ENCODE data around the gene CNP.

The CNP gene

DNA sequence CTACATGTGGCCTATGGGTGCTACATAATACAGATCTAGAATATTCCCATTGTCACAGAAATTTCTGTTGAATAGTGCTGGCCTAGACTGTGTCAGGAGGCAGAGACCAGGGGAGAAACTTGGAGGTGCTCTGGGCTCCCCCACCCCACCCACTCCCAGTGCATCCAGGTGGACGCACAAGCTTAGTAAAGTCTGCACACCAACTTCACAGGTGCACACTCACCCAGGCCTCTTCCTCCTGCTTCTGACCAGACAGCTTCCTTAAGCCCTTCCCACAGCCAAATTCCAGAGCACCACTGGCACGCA is 7.6 kb upstream of the CNP start:
- no peak for DNase-seq (ENCODE audit: low read depth)
- TF ChIP-seq, protein P1, sequence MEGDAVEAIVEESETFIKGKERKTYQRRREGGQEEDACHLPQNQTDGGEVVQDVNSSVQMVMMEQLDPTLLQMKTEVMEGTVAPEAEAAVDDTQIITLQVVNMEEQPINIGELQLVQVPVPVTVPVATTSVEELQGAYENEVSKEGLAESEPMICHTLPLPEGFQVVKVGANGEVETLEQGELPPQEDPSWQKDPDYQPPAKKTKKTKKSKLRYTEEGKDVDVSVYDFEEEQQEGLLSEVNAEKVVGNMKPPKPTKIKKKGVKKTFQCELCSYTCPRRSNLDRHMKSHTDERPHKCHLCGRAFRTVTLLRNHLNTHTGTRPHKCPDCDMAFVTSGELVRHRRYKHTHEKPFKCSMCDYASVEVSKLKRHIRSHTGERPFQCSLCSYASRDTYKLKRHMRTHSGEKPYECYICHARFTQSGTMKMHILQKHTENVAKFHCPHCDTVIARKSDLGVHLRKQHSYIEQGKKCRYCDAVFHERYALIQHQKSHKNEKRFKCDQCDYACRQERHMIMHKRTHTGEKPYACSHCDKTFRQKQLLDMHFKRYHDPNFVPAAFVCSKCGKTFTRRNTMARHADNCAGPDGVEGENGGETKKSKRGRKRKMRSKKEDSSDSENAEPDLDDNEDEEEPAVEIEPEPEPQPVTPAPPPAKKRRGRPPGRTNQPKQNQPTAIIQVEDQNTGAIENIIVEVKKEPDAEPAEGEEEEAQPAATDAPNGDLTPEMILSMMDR (IDR thresholded peaks at IDR 0.05; ENCODE audit: low read depth, low read length, missing control alignments), result no peak
- no peak overlapping the region for H3K4me3 ChIP-seq (ENCODE audit: low read depth, low read length)

GRCh38 chr17:41959336-41960095 is 7.1 kb upstream of the CNP start:
- TF ChIP-seq, protein P1 (IDR thresholded peaks at IDR 0.05; ENCODE audit: low read depth, low read length, missing control alignments), result peak; percentile 48

DNA sequence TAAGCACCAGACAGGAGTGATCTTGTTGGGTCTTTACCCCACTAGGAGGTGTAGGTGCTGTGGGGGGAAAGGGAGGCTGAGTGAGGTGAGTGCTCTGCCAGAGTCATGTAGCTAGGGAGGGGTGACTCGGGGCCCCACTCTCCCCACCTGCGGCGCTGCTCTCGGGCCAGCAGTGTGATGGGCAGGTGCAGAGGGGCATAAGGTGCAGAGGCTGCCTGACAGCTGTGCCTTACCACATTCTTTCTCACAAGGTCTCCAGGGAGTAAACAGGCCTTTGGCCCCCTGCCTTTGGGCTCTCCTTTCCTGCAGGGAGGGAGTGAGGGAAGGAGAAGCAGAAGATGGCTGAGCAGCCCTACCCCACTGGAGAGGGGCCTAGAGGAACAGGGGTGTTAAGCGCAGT is 4.5 kb upstream of the CNP start:
- TF ChIP-seq, protein P1 (IDR thresholded peaks at IDR 0.05; ENCODE audit: low read depth, low read length, missing control alignments), result no peak
- H3K4me3 ChIP-seq (ENCODE audit: low read depth, low read length), result no peak overlapping the region
- no peak for DNase-seq (ENCODE audit: low read depth)

More at GRCh38 chr17:41959336-41960095, 7.1 kb upstream of the CNP start:
- DNase-seq (ENCODE audit: low read depth), result no peak
- no peak overlapping the region for H3K4me3 ChIP-seq (ENCODE audit: low read depth, low read length)

DNA sequence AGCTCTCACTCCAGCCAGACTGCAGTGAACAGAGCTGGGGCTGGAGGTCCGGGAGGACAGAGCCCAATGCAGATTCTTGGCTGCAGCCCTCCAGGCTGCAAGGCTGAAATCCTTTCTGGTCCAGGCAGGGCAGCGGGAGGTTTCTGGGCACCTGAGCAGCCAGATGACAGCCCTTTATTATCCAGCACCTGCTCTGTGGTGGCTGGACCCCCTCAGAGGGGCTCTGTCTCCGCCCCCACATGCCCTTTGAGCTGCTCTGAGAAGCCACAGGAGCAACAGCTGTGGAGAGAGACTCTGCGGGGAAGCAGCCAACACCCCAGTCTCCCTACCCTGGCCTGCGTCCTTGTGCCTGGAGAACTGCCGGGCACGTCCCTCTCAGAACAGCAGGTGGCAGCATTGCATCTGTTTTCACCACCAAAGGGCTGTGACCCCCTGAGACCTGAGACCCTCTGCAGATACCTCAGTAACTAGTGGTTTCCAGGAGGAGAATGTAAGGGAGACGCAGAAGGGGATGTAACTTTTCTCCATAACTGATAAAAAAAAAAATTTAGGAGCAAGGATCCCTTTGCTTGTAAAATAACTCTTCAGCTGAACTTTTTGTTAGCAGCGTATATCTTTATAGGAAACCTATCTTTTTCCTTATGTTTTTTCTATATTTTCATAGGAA is 3.7 kb upstream of the CNP start:
- TF ChIP-seq, protein P1 (IDR thresholded peaks at IDR 0.05; ENCODE audit: low read depth, low read length, missing control alignments), result peak; percentile 90
- no peak for DNase-seq (ENCODE audit: low read depth)
- no peak overlapping the region for H3K4me3 ChIP-seq (ENCODE audit: low read depth, low read length)

DNA sequence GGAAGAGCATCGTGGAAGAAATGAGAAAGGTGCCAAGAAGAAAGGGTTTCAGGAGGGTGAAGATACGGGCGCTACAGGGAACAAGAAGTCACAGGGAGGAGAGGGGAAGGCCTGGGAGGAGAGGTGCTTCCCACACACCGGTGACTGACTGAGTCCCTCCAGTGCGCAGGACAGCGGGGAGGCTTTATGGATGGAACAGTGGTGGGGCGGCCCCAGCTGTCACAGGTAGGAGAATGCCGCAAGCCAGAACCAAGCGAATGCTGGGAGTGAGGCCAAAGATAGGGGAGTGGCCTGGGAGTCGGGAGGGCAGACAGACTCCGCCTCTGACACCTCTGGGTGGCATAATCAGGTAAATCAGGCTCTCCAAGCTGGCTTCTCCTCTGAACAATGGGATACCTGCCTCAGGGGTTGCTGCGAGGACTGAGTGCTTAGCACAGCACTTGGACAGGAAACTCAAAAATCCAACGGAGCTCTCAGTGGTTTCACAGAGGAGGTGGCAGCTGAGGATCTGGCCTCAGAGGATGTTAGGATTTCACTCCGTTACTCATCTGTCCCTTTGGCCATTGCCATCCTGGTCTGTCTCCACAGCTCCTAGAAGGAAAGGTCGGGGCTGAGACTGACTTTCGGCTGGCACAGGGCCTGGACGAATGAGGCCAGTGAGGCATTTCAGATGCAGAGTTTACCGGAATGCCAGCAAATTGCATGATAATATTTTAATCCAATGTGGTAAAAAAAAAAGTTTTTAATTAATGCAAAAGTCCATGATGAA is 717 bp upstream of the CNP start:
- no peak for DNase-seq (ENCODE audit: low read depth)
- TF ChIP-seq, protein P1 (IDR thresholded peaks at IDR 0.05; ENCODE audit: low read depth, low read length, missing control alignments), result no peak
- H3K4me3 ChIP-seq (ENCODE audit: low read depth, low read length), result peak overlapping the region; percentile 85

GRCh38 chr17:41967141-41967920 is 736 bp downstream of the CNP start:
- peak overlapping the region; percentile 85 for H3K4me3 ChIP-seq (ENCODE audit: low read depth, low read length)
- TF ChIP-seq, protein P1 (IDR thresholded peaks at IDR 0.05; ENCODE audit: low read depth, low read length, missing control alignments), result no peak
- DNase-seq (ENCODE audit: low read depth), result no peak
